GM19397 (cell line): ENCODE measurements around the gene L3MBTL4.

Source experiments
- ATAC-seq: cut with Tn5 transposase; IDR thresholded peaks from one replicate; pipeline ENCODE4 v1.9.1; 2021; ENCODE audit warnings: mild to moderate bottlenecking, moderate library complexity; ENCODE audit not compliant: unreplicated experiment

Gene L3MBTL4

GRCh38 chr18:5969989-5970403, 444.7 kb downstream of the L3MBTL4 start:
- no peak for ATAC-seq

DNA sequence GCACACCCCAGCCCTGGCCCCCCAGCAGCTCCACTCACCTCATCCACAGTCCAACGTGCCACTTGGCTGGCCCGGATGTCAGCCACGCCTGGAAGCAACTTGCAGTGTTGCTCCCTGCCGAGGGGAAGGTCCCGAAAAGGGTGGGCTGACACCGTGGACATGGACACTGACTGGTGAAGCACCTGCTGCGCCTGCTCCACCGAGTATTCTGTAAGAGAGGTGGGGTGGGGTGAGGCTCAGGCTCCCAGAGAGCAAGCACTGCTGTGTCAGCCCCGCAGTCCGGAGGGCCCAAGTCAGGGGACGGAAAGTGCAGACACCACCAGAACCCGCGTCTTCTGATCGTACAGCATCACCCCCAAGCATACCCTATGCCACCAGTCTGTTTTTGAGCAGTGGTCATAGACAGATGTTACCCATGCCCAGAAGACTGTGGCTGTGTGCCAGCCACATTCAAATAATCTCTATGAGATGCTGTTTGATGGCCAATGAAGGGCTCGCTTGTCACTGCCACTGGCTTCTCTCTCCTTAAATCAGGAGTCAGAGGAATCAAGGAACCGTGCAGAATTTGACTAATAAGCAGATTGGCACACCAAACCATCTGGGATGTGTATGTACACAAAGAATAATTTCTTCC, 445.2 kb downstream of the L3MBTL4 start:
- no peak for ATAC-seq

- no peak for ATAC-seq
Measured at GRCh38 chr18:5967666-5968065, 447.0 kb downstream of the L3MBTL4 start.

GRCh38 chr18:5967007-5967406, 447.7 kb downstream of the L3MBTL4 start:
- no peak for ATAC-seq

GRCh38 chr18:5966514-5966913, 448.2 kb downstream of the L3MBTL4 start:
- no peak for ATAC-seq

GRCh38 chr18:5964996-5965395, 449.7 kb downstream of the L3MBTL4 start:
- no peak for ATAC-seq

GRCh38 chr18:5964596-5964995, 450.1 kb downstream of the L3MBTL4 start:
- ATAC-seq: no peak

- ATAC-seq: no peak
Measured at GRCh38 chr18:5964108-5964507, 450.6 kb downstream of the L3MBTL4 start.

GRCh38 chr18:5963267-5963666, 451.4 kb downstream of the L3MBTL4 start:
- no peak for ATAC-seq

DNA sequence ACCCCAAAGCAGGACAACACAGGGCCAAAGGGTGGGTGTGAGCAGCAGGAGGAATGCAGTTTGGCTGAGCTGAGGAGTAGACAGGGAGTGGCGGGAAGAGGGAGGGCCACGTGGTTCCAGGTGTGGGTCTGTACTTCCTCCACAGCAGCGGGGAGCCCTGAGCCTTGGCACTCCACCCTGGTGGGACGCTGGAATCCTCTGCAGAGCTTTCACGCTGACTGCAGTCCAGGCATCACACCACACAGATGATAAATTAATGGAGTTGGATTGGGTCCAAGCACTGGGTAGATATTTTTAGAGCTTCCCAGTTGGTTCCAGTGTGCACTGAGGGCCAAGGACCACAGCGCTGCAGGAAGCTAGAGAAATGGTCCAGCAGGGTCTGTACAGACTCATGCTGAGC, 452.3 kb downstream of the L3MBTL4 start:
- ATAC-seq: no peak

DNA sequence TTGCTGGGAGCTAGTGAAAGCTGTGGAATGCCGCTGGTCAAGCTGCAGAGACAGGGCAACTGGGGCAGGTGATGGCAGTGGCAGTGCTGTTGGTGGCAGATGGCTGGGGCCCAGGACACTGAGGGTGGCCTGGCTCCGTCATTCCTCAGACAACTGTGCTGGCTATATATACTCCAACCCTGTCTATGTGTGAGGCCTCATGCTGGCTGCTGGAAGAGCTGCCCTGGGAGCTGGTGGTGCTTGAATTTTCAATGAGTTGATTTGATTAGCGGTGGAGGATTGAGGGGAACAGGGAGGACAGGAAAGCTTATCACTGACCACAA, 452.9 kb downstream of the L3MBTL4 start:
- no peak for ATAC-seq

GRCh38 chr18:5961097-5961827, 453.4 kb downstream of the L3MBTL4 start:
- ATAC-seq: no peak

- no peak for ATAC-seq
Measured at GRCh38 chr18:5958822-5959221, 455.9 kb downstream of the L3MBTL4 start.

GRCh38 chr18:5955861-5956260, 458.9 kb downstream of the L3MBTL4 start:
- ATAC-seq: no peak

- ATAC-seq: no peak
Measured at GRCh38 chr18:5951515-5952091, 463.1 kb downstream of the L3MBTL4 start.

- no peak for ATAC-seq
Measured at GRCh38 chr18:5948781-5949180, 465.9 kb downstream of the L3MBTL4 start.

DNA sequence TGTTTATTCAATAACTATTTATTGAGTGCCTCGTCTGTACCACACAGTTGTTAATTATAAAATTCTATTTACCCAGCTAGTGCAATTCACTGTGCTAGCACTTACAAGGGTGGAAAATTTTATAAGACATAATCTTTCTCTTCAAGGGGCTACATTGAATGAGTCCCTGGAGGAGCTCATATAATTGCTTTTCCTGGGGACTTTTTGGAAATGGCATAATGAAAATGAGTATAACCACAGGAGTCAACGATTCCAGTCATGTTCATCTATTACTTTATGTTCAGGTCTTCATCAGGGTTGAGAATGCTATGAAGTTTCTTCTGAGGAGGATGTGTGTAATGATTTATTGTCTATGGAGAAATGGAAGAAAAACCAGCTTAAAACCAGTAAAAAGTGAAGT, 466.5 kb downstream of the L3MBTL4 start:
- ATAC-seq: no peak

GRCh38 chr18:5944448-5944847, 470.3 kb downstream of the L3MBTL4 start:
- no peak for ATAC-seq

DNA sequence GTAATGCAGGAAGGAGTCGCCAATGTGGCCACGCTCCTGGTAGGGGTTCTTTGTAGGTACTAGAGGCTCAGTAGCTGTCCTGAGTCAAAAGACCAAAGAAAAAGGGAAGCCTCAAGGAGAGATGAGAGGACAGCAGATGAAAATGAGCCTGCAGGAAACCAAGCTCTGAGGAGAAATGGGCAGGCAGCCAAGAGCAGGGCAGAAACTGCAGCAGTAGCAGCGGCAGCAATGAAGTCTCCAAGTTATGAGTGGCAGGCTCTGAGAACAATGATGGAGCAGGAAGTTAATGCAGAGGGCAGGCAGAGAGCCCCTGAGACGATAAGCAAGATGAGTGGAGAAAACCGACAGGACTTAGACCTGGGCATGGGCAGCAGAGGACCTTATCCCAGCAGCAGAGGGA, 471.2 kb downstream of the L3MBTL4 start:
- no peak for ATAC-seq

GRCh38 chr18:5942591-5942990, 472.1 kb downstream of the L3MBTL4 start:
- no peak for ATAC-seq

DNA sequence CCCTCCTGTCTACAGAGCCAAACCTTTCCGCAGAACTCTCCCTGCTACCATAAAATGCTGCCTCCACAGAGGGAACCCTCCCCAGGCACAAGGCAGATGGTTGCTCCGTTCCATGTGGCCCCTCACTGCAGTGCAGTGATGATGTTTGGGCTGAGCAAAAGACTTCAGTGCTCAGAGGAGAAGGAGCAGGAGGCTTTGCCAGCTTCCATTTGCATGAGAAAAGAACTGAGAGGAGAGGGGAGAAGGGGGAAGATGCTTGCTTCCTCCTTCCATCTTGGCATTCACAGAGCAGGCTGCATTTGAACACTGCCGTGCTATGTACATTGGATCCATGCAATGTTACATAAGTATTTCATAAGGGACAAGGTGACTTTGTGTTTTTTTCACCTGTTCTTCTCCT, 472.8 kb downstream of the L3MBTL4 start:
- no peak for ATAC-seq
